OCI-LY3 (cell line): ENCODE results near the gene RPS18.
A peak's percentile ranks its signal among the peaks of the same experiment; 100 is the strongest.
"Not testable (repeated sequence)": the region's sequence is repeated elsewhere in the genome, so short reads cannot be mapped to it uniquely, and the experiment has no call there.

Source experiments
- H2AFZ ChIP-seq: fragments of 200-600, 300-600 bp; shearing (Covaris generic); 2 replicates; pipeline ENCODE4 v1.6.0; 2014; ENCODE audit warnings: antibody characterized with exemption, low read depth, low read length
- H3K27ac ChIP-seq: fragments of 200-600, 300-600 bp; sonication (generic); 2 replicates; pipeline ENCODE4 v1.5.1; 2014; ENCODE audit warnings: mild to moderate bottlenecking, low read length, moderate library complexity, mixed read lengths
- H3K27me3 ChIP-seq: fragments of 200-600, 300-600 bp; sonication (generic); 2 replicates; pipeline ENCODE4 v1.6.1; 2014; ENCODE audit warnings: low read depth, low read length, mixed read lengths
- H3K36me3 ChIP-seq: fragments of 200-600, 300-600 bp; sonication (generic); replicated peaks from 2 replicates; pipeline ENCODE3; 2014; ENCODE audit warnings: low read depth, low read length, mixed read lengths
- H3K4me1 ChIP-seq: fragments of 300-600, 200-600 bp; sonication (generic); 2 replicates; pipeline ENCODE4 v1.6.1; 2014; ENCODE audit warnings: low read length, mixed read lengths
- H3K4me2 ChIP-seq: fragments of 200-600, 300-600 bp; sonication (generic); 2 replicates; pipeline ENCODE4 v1.6.1; 2014; ENCODE audit warnings: low read length, mixed read lengths
- H3K4me3 ChIP-seq: fragments of 300-600, 200-600 bp; sonication (generic); 2 replicates; pipeline ENCODE4 v1.5.1; 2014; ENCODE audit warnings: antibody characterized with exemption, mild to moderate bottlenecking, low read length, moderate library complexity
- H3K79me2 ChIP-seq: fragments of 300-600, 200-600 bp; shearing (Covaris generic); 2 replicates; pipeline ENCODE4 v1.6.1; 2014; ENCODE audit warnings: mild to moderate bottlenecking, low read length, mixed read lengths
- H3K9ac ChIP-seq: fragments of 300-600, 200-600 bp; shearing (Covaris generic); 2 replicates; pipeline ENCODE4 v1.6.0; 2014; ENCODE audit warnings: mild to moderate bottlenecking, low read length, moderate library complexity
- H3K9me3 ChIP-seq: fragments of 200-600, 300-600 bp; shearing (Covaris generic); 2 replicates; pipeline ENCODE4 v1.6.1; 2014; ENCODE audit warnings: low read length, mixed read lengths; ENCODE audit not compliant: insufficient read depth
- H4K20me1 ChIP-seq: fragments of 200-600, 300-600 bp; sonication (generic); 2 replicates; pipeline ENCODE4 v1.6.1; 2016; ENCODE audit warnings: low read length, mixed read lengths; ENCODE audit not compliant: insufficient read depth
- EZH2phosphoT487 ChIP-seq: fragments of 200-600 bp; shearing (Covaris generic); IDR thresholded peaks from 2 replicates; pipeline ENCODE4 v1.6.1; 2018; ENCODE audit warnings: antibody characterized with exemption, mixed run types, low read depth
- TF ChIP-seq, protein P1 (sequence below): fragments of 200-600, 300-600 bp; sonication (generic); IDR thresholded peaks from 2 replicates; pipeline ENCODE4 v1.5.1; 2014; ENCODE audit warnings: antibody characterized with exemption, low read length, low read depth

RPS18 gene

DNA sequence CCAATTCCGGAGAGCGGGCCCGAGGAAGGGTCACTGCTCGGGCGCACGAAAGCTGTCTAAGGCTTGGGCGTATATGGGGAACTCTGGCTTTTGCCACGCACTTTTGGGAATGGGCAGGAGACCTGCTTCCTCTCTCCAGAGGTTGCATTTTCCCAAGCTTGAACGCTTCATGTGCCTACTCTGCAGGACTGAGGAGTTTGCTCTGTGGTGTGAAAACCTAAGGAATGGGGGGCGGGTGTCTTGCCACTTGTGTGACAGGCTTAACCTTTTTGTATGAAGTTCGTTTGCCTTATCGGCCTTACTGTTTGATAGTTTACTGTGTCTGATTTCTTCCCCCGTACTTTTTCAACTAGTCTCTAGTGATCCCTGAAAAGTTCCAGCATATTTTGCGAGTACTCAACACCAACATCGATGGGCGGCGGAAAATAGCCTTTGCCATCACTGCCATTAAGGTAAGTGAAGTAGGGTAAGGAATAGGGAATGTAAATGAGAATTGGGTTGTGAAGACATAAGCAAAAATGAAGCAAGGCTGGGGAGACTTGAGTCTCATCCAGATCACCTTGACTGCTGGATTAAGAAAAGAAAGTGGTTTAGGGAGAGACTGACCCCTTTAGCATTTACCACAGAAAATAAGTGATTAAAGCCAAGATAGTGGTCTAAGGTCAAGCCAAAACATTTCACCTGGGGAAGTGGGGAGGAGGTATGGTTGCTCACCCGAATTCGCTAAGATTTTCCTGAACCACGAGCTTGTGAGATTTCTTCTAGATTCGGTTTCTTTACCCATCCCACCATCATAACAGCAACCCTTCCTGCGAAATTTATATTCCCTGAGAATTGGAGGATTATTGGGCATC lies 627 bp downstream of the RPS18 start:
- Histone ChIP-seq H3K79me2 (peaks cover 55% of the 10 kb centered on the region), H2AFZ (no peak overlapping the region), H3K4me3 (peak overlapping the region; percentile 97), H3K4me1 (peaks cover 43% of the 10 kb centered on the region), H3K4me2 (peak overlapping the region; percentile 89), H4K20me1 (peaks cover 40% of the 10 kb centered on the region), H3K9me3 (no peaks in the 10 kb centered on the region), H3K27me3 (no peaks in the 10 kb centered on the region), H3K36me3 (peaks cover 46% of the 10 kb centered on the region), H3K27ac (peak overlapping the region; percentile 69), H3K9ac (peak overlapping the region; percentile 94)
- TF ChIP-seq, protein P1, sequence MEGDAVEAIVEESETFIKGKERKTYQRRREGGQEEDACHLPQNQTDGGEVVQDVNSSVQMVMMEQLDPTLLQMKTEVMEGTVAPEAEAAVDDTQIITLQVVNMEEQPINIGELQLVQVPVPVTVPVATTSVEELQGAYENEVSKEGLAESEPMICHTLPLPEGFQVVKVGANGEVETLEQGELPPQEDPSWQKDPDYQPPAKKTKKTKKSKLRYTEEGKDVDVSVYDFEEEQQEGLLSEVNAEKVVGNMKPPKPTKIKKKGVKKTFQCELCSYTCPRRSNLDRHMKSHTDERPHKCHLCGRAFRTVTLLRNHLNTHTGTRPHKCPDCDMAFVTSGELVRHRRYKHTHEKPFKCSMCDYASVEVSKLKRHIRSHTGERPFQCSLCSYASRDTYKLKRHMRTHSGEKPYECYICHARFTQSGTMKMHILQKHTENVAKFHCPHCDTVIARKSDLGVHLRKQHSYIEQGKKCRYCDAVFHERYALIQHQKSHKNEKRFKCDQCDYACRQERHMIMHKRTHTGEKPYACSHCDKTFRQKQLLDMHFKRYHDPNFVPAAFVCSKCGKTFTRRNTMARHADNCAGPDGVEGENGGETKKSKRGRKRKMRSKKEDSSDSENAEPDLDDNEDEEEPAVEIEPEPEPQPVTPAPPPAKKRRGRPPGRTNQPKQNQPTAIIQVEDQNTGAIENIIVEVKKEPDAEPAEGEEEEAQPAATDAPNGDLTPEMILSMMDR: no peak
- TF ChIP-seq EZH2phosphoT487: no peak

DNA sequence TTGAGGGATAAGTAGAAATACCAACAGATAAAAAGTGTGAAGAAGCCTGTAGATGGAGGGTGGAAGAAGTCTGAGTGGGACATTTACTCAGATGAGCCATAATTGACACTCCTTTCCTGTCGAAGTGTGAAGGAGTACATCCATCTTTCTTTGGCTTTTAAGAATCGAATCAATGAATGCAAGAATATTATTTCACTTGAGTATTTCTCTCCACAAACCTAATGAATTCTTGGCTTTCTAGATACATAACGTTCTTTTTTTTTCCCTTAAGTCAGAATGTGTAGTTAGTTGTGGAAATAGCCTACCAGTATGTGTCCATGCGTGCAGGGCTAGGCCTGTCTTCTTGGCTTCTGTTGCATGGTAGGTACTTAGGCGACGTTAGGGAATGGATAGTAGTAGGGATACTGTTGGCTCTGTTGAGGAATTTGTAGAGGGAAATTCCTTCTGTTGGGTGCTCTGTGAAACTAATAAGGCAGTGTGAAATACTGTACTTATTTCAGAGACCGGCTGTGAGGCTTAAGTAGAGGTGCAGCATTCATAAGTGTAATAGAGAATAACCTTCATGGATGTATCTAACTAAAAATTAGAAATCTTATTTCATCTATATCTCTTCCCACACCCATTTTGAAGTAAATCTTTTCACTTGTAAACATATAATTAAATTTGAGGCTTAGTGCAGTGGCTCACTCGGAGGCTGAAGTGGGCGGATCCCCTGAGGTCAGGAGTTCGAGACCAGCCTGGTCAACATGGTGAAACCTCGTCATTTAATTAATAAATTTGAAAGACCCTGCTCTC lies 1.5 kb downstream of the RPS18 start:
- peaks cover 40% of the 10 kb centered on the region for H4K20me1 ChIP-seq
- peak overlapping the region; percentile 97 for H3K4me3 ChIP-seq
- peaks cover 48% of the 10 kb centered on the region for H3K4me1 ChIP-seq
- H3K27ac ChIP-seq: peak overlapping the region; percentile 69
- no peaks in the 10 kb centered on the region for H3K27me3 ChIP-seq
- H3K9ac ChIP-seq: peak overlapping the region; percentile 94
- H3K36me3 ChIP-seq: peaks cover 46% of the 10 kb centered on the region
- no peak overlapping the region for H2AFZ ChIP-seq
- peak overlapping the region; percentile 89 for H3K4me2 ChIP-seq
- no peaks in the 10 kb centered on the region for H3K9me3 ChIP-seq
- H3K79me2 ChIP-seq: peaks cover 55% of the 10 kb centered on the region
- no peak for TF ChIP-seq EZH2phosphoT487
- TF ChIP-seq, protein P1: no peak

DNA sequence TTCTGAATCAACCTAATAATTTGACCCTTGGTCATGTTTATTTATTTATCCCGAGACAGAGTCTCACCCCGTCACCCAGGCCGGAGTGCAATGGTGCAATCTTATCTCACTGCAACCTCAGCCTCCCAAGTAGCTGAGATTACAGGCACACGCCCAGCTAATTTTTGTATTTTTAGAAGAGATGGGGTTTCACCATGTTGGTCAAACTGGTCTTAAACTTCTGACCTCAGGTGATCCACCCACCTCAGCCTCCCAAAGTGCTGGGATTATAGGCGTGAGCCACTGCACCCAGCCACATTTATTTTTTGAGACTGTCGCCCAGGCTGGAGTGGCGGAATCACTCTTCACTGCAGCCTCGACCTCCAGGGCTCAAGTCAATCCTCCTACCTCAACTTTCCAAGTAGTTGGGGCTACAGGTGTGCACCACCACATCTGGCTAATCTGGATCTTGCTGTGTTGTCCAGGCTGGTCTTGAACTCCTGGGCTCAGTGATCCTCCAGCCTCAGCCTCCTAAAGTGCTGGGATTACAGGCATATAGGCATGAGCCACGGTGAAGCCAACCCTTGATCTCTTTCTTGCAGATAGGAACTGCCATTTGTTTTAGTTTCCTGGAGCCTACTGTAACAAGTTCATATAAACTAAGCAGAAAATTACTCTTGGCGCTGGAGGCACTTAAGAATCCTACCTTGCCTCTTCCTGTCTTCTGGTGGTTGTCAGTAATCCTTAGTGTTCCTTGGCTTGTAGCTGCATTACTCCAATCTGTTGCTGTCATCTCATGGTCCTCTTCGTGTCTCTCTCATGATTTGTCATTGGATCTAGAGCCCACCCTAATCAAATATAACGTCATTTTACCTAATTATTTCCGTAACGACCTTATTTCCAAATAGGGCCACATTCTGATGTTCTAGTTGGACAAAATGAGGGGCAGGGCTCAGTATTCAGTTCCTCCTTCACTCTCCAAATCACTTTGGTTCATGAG lies 2.3 kb downstream of the RPS18 start:
- Histone ChIP-seq H4K20me1 (peaks cover 40% of the 10 kb centered on the region), H3K27me3 (no peaks in the 10 kb centered on the region), H3K27ac (peak overlapping the region; percentile 69), H3K79me2 (peaks cover 55% of the 10 kb centered on the region), H2AFZ (no peak overlapping the region), H3K9ac (peak overlapping the region; percentile 94; the same call in 1 of the 2 replicates), H3K4me2 (peak overlapping the region; percentile 89), H3K36me3 (peaks cover 46% of the 10 kb centered on the region), H3K9me3 (no peaks in the 10 kb centered on the region), H3K4me1 (peaks cover 48% of the 10 kb centered on the region), H3K4me3 (peak overlapping the region; percentile 97)
- TF ChIP-seq, protein P1: no peak
- TF ChIP-seq EZH2phosphoT487: no peak

DNA sequence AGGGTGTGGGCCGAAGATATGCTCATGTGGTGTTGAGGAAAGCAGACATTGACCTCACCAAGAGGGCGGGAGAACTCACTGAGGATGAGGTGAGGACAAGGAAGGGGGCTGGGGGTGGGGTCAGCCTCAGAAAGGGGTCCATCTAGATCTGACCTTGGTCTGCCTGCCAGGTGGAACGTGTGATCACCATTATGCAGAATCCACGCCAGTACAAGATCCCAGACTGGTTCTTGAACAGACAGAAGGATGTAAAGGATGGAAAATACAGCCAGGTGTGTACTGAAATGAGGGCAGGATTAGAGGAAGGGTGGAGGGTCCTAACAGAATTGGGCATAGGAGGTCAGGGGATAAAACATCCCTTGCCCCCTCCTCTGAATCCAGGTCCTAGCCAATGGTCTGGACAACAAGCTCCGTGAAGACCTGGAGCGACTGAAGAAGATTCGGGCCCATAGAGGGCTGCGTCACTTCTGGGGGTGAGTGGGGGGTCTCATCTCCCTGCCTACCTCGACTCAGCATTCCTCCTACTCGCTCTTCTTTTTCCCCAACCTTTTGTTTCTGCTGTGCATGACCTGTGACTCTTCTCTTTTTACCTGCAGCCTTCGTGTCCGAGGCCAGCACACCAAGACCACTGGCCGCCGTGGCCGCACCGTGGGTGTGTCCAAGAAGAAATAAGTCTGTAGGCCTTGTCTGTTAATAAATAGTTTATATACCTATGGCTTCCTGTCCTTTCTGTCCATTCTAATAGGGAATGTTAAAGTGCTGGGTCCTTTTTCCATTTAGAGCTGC lies 4.1 kb downstream of the RPS18 start:
- peaks cover 46% of the 10 kb centered on the region for H3K4me1 ChIP-seq

More for the DNA sequence above, 4.1 kb downstream of the RPS18 start:
- not testable (repeated sequence) for H3K27me3 ChIP-seq, H3K9me3 ChIP-seq, H2AFZ ChIP-seq
- Histone ChIP-seq H3K27ac (peak overlapping the region; percentile 89), H3K79me2 (peaks cover 45% of the 10 kb centered on the region), H3K4me3 (peak overlapping the region; percentile 97), H3K36me3 (peaks cover 46% of the 10 kb centered on the region), H3K4me2 (peak overlapping the region; percentile 89), H3K9ac (peak overlapping the region; percentile 94), H4K20me1 (peaks cover 40% of the 10 kb centered on the region)
